Measurements from ENCODE around the gene ATXN1L.
"Not testable (repeated sequence)": the region's sequence is repeated elsewhere in the genome, so short reads cannot be mapped to it uniquely, and the experiment has no call there.

Gene ATXN1L

GRCh38 chr16:71894921-71895678 lies 49.3 kb downstream of the ATXN1L start, which contains the start of gene IST1:
Gene IST1 (plus strand): TSS chr16:71895531. CDS start chr16:71915641, 20,110 bp downstream.
- peak; percentile 97 for DNase-seq

DNA sequence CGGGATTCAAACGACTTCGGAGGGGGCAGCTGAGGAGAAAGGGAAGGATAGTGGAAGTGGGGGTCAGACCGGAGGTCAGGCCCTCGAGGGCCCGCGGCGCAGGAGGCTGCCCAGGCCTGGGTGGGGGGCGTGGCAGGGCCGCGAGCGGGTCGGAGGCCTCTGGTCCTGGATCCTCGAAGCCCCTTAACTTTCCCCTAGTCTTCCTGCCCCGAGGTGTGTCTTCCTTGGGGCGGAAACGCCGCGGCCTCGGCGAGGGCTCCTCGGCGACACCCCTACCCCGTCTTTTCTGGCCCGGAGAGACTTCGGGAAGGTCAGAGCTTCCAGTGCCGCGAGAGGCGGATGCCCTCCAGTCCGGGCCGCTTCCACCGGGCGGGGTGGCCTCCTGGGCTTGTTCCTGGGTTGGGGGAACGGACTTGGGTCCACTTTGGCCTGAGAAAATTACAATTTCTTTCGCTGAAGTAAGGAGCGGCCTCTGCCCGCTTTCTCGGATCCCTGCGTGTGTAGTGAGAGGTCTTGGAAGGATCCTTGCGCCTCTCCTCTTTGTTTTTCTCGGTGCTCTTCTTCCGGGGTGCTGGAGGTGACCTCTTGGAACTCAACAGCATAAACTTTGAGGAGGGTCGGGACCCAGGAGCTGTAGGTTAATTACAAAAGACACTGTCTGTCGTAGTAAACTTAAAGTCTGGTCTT lies 50.0 kb downstream of the ATXN1L start:
- DNase-seq = no peak

DNA sequence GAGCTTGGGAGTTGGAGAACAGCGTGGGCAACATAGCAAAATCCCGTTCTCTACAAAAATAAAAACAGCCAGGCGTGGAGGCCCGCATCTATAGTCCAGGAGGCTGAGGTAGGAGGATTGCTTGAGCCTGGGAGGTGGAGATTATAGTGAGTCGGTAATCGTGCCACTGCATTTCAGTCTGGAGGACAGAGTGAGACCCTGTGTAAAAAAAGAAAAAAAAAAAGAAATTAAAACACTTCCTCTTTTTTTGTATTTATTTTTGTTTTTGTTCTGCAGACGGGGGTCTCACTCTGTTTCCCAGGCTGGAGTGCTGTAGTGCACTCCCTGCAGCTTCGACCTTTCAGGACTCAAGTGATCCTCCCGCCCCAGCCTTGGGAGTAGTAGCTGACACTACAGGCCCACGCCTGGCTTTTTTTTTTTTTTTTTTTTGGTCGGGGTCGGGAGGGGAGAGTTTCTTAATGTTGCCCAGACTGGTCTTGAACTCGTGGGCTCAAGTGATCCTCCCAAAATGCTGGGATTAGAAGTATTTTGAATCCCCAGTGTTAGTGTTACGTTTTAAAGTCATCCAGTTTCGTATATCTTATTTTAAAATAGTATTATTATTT lies 51.1 kb downstream of the ATXN1L start:
- no peak for DNase-seq

- no peak for DNase-seq
Observed at GRCh38 chr16:71899171-71899570, 53.4 kb downstream of the ATXN1L start.

- DNase-seq = no peak
Observed at GRCh38 chr16:71902656-71903365, 57.0 kb downstream of the ATXN1L start.

GRCh38 chr16:71903608-71904007 lies 57.8 kb downstream of the ATXN1L start:
- no peak for DNase-seq

DNA sequence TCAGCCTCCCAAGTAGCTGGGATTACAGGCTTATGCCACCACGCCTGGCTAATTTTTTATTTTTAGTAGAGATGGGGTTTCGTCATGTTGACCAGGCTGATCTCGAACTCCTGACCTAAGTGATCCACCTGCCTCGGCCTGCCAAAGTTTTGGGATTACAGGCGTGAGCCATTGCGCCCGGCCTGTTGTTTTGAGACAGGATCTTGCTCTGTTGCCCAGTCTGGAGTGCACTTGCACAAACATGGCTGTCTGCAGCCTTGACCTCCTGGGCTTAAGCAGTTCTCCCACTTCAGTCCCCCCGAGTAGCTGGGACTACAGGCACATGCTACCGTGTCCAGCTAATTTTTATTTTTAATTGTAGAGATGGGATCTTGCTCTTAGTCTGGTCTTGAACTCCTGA lies 58.5 kb downstream of the ATXN1L start:
- DNase-seq = no peak

DNA sequence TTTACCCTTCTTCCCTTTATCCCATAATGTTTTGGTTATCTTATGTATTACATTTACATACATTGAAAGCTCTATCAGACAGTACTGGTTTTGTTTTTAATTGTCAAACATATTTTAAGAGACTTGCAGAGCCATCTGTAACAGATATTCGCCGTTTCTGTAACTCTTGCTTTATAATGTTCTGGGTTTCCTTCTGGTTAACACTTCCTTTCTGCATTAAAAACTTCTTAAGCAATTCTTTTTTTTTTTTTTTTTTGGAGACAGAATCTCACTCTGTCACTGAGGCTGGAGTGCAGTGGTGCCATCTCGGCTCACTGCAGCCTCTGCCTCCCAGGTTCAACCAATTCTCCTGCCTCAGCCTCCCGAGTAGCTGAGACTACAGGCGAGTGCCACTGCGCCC lies 60.0 kb downstream of the ATXN1L start:
- DNase-seq = not testable (repeated sequence)

Measured in activated CD8-positive, alpha-beta memory T cell treated with anti-CD3 and anti-CD28 coated beads, Interleukin-2, amount 50 U/mL, for 48 hours (primary cell).